H1 (cell line): ENCODE results near the gene PMEPA1. TPM values are rescaled to one million over a fixed set of nuclear protein-coding genes. Genes with fewer than 3 reads are reported as not detected.

ENCODE experiments used
- CTCF ChIA-PET: fragments of 300-600 bp; sonication (Branson Sonifier 250); formaldehyde crosslinking; loops from one replicate; lab custom pipeline; 2021; ENCODE audit not compliant: partially characterized antibody; lab: Charles Lee
- POLR2A ChIA-PET: fragments of 300-600 bp; sonication (Branson Sonifier 250); formaldehyde crosslinking; loops from one replicate; lab custom pipeline; 2021; ENCODE audit warnings: inconsistent platforms; ENCODE audit not compliant: partially characterized antibody; lab: Charles Lee
- DNase-seq, 2 experiments: peaks; one replicate each; pipeline versions ENCODE4 v3.0.0 to v3.0.0-alpha.2; 2010 to 2022; ENCODE audit warnings: low spot score in 2 of 2, low read depth in 1 of 2, mixed read lengths in 1 of 2
- FAIRE-seq: peaks from 2 replicates; lab custom pipeline; 2011; peaks lifted over from hg19 to GRCh38; lab: Jason Lieb, UNC
- H2AFZ ChIP-seq: 2 replicates; pipeline ENCODE4 v1.8.1; 2012; ENCODE audit warnings: low read length, inconsistent platforms
- H2AK5ac ChIP-seq: 2 replicates; pipeline ENCODE4 v1.6.1; 2013; ENCODE audit warnings: low read depth, low read length
- H2BK120ac ChIP-seq: replicated peaks from 2 replicates; pipeline ENCODE3; 2013; ENCODE audit warnings: low read depth, low read length, inconsistent platforms
- H2BK12ac ChIP-seq: 2 replicates; pipeline ENCODE4 v1.6.1; 2013; ENCODE audit warnings: low read depth, low read length
- H2BK15ac ChIP-seq: 2 replicates; pipeline ENCODE4 v1.6.1; 2013; ENCODE audit warnings: low read length
- H2BK20ac ChIP-seq: 2 replicates; pipeline ENCODE4 v1.6.1; 2013; ENCODE audit warnings: low read length
- H2BK5ac ChIP-seq: 2 replicates; pipeline ENCODE4 v1.6.1; 2013; ENCODE audit warnings: low read depth, low read length
- H3K14ac ChIP-seq: 2 replicates; pipeline ENCODE4 v1.6.1; 2013; ENCODE audit warnings: inconsistent platforms; ENCODE audit not compliant: insufficient read length
- H3K18ac ChIP-seq: 2 replicates; pipeline ENCODE4 v1.6.1; 2013; ENCODE audit warnings: low read length; ENCODE audit errors: extremely low read depth
- H3K23ac ChIP-seq: 2 replicates; pipeline ENCODE4 v1.6.1; 2013; ENCODE audit warnings: inconsistent platforms; ENCODE audit not compliant: insufficient read length
- H3K23me2 ChIP-seq: 2 replicates; pipeline ENCODE4 v1.6.1; 2013; ENCODE audit warnings: low read depth, low read length
- H3K27ac ChIP-seq: 2 replicates; pipeline ENCODE4 v1.6.1; 2011; ENCODE audit warnings: low read depth, low read length, inconsistent platforms
- H3K27me3 ChIP-seq, 4 experiments: replicated peaks in 1 of 4; 1 replicate in 1 of 4; 2 replicates in 3 of 4; pipeline versions ENCODE4 v1.6.1 to v1.8.1; 2011 to 2013; ENCODE audit warnings: low read length in 3 of 4, mild to moderate bottlenecking in 3 of 4, inconsistent platforms in 2 of 4, mixed read lengths in 2 of 4, moderate library complexity in 1 of 4; ENCODE audit not compliant: control insufficient read depth in 3 of 4, insufficient read depth in 3 of 4; ENCODE audit errors: extremely low read depth in 1 of 4
- H3K36me3 ChIP-seq, 4 experiments: 2 replicates each; pipeline versions ENCODE4 v1.6.1 to v1.8.1; 2011 to 2013; ENCODE audit warnings: mild to moderate bottlenecking in 4 of 4, low read length in 3 of 4, moderate library complexity in 2 of 4, control low read depth in 1 of 4, inconsistent platforms in 1 of 4; ENCODE audit not compliant: insufficient read depth in 4 of 4, control insufficient read depth in 2 of 4
- H3K4ac ChIP-seq: replicated peaks from 2 replicates; pipeline ENCODE3; 2013; ENCODE audit warnings: low read length, low read depth, mixed read lengths, inconsistent platforms; ENCODE audit not compliant: insufficient read length
- H3K4me1 ChIP-seq, 4 experiments: replicated peaks in 1 of 4; 1 replicate in 1 of 4; 2 replicates in 3 of 4; pipeline versions ENCODE4 v1.6.1 to v1.8.1; 2011 to 2013; ENCODE audit warnings: low read length in 3 of 4, inconsistent platforms in 2 of 4, mixed read lengths in 1 of 4; ENCODE audit not compliant: insufficient read depth in 4 of 4, control insufficient read depth in 3 of 4
- H3K4me2 ChIP-seq, 2 experiments: 2 replicates each; pipeline versions ENCODE4 v1.6.1 to v1.8.1; 2011 to 2013; ENCODE audit warnings: low read depth in 2 of 2, low read length in 2 of 2, control low read depth in 1 of 2, inconsistent platforms in 1 of 2, mild to moderate bottlenecking in 1 of 2; ENCODE audit not compliant: insufficient read depth in 1 of 2
- H3K4me3 ChIP-seq, 4 experiments: fragments of 200-600, 300-600 bp in 1 of 4; sonication (generic), shearing (Covaris generic), sonication (Bioruptor Twin) in 1 of 4; 2 replicates each; pipeline versions ENCODE4 v1.5.1 to v1.8.1; 2011 to 2016; ENCODE audit warnings: low read length in 4 of 4, low read depth in 3 of 4, control low read depth in 2 of 4, inconsistent platforms in 2 of 4, mild to moderate bottlenecking in 2 of 4, mixed read lengths in 1 of 4, moderate library complexity in 1 of 4; ENCODE audit not compliant: insufficient read depth in 2 of 4; ENCODE audit errors: extremely low read depth in 1 of 4
- H3K56ac ChIP-seq: replicated peaks from 2 replicates; pipeline ENCODE3; 2013; ENCODE audit warnings: low read depth, mild to moderate bottlenecking, mixed read lengths, low read length, inconsistent platforms; ENCODE audit not compliant: insufficient read length
- H3K79me1 ChIP-seq: 2 replicates; pipeline ENCODE4 v1.6.1; 2013; ENCODE audit warnings: low read depth, low read length, control low read depth
- H3K79me2 ChIP-seq, 2 experiments: 2 replicates each; pipeline versions ENCODE4 v1.6.1 to v1.8.1; 2012 to 2013; ENCODE audit warnings: low read length in 2 of 2, mild to moderate bottlenecking in 2 of 2, inconsistent platforms in 1 of 2; ENCODE audit not compliant: insufficient read depth in 2 of 2, control insufficient read depth in 1 of 2
- H3K9ac ChIP-seq, 4 experiments: replicated peaks in 1 of 4; 1 replicate in 1 of 4; 2 replicates in 3 of 4; pipeline versions ENCODE4 v1.6.1 to v1.8.1; 2011 to 2013; ENCODE audit warnings: low read depth in 3 of 4, low read length in 3 of 4, control low read depth in 2 of 4, mild to moderate bottlenecking in 2 of 4, moderate library complexity in 2 of 4, inconsistent platforms in 1 of 4; ENCODE audit errors: extremely low read depth in 1 of 4
- H3K9me3 ChIP-seq, 2 experiments: 2 replicates each; pipeline versions ENCODE4 v1.6.1 to v1.8.1; 2012 to 2013; ENCODE audit warnings: mild to moderate bottlenecking in 2 of 2, moderate library complexity in 2 of 2, control low read depth in 1 of 2, inconsistent platforms in 1 of 2, low read depth in 1 of 2, low read length in 1 of 2, mixed read lengths in 1 of 2; ENCODE audit not compliant: insufficient read depth in 2 of 2
- H4K20me1 ChIP-seq, 2 experiments: replicated peaks in 1 of 2; 2 replicates each; pipeline versions ENCODE3 to v1.8.1; 2011 to 2013; ENCODE audit warnings: inconsistent platforms in 2 of 2, low read length in 2 of 2, mild to moderate bottlenecking in 1 of 2; ENCODE audit not compliant: insufficient read depth in 2 of 2, control insufficient read depth in 1 of 2
- H4K5ac ChIP-seq: 2 replicates; pipeline ENCODE4 v1.6.1; 2013; ENCODE audit warnings: low read length, low read depth, mixed read lengths, inconsistent platforms; ENCODE audit not compliant: insufficient read length
- H4K8ac ChIP-seq: 2 replicates; pipeline ENCODE4 v1.8.0; 2013; ENCODE audit warnings: mild to moderate bottlenecking, moderate library complexity, low read length, inconsistent platforms; ENCODE audit not compliant: insufficient read depth; ENCODE audit errors: extremely low read depth
- H4K91ac ChIP-seq: replicated peaks from 2 replicates; pipeline ENCODE3; 2013; ENCODE audit warnings: low read length, mixed read lengths, inconsistent platforms; ENCODE audit not compliant: insufficient read length
- ATF2 ChIP-seq: IDR thresholded peaks from 2 replicates; pipeline ENCODE4 v1.6.1; 2012; ENCODE audit warnings: low read length, inconsistent platforms
- SIN3A ChIP-seq, 2 experiments: IDR thresholded peaks in 1 of 2; conservative IDR thresholded peaks in 1 of 2; 2 replicates each; pipeline ENCODE4 v1.6.1; 2011 to 2012; ENCODE audit warnings: low read length in 2 of 2, improper control_type of control experiment in 1 of 2, low read depth in 1 of 2, mild to moderate bottlenecking in 1 of 2
- SIRT6 ChIP-seq: IDR thresholded peaks from one replicate; pipeline ENCODE4 v1.7.1; 2012; ENCODE audit warnings: low read length, inconsistent platforms
- SP4 ChIP-seq: IDR thresholded peaks from 2 replicates; pipeline ENCODE4 v1.6.1; 2012; ENCODE audit warnings: low read length, inconsistent platforms
- SUZ12 ChIP-seq: fragments of 200-600 bp; sonication (generic); IDR thresholded peaks from 2 replicates; pipeline ENCODE4 v1.6.1; 2012; ENCODE audit warnings: mild to moderate bottlenecking, inconsistent platforms, low read length, moderate library complexity, mixed read lengths
- WGBS, 2 experiments: shearing (Covaris generic) in 1 of 2; methylation state at CpG; one replicate each; pipeline versions ENCODE4 v1.1.6 to v1.1.7; 2013 to 2015; ENCODE audit warnings: low lambda C conversion rate in 2 of 2, mixed read lengths in 2 of 2, inconsistent platforms in 1 of 2, low coverage in 1 of 2, missing lambda C conversion rate in 1 of 2; ENCODE audit not compliant: insufficient replicate concordance in 2 of 2, insufficient coverage in 1 of 2, insufficient read length in 1 of 2; ENCODE audit errors: extremely low coverage in 1 of 2, missing lambda C conversion rate in 1 of 2; 5-methylcytosine and 5-hydroxymethylcytosine counted together
- polyA plus RNA-seq, 7 experiments: library from polyadenylated mRNA; depleted of rRNA in 3 of 7; stranded (reverse) in 5 of 7; unstranded in 2 of 7; fragments of >200 nt in 5 of 7; fragments of 200-250 nt in 2 of 7; gene quantifications; 1 replicate in 5 of 7; 2 replicates in 1 of 7; 4 replicates in 1 of 7; pipeline versions ENCODE4 v1.2.1 to v1.2.3, GENCODE V29; 2011 to 2013; ENCODE audit warnings: missing spikeins in 2 of 7, mixed read lengths in 2 of 7
- total RNA-seq: library from RNA; stranded (reverse); fragmentation: NEBNext Ultra II Directional; extraction: Animal tissue kit (Norgen Biotek cat#: 25700); gene quantifications from 2 replicates; pipeline ENCODE4 v1.2.1, GENCODE V29; 2021

PMEPA1 gene
- total and polyA plus RNA-seq, 2 of the 8 experiments (the other 6 are each of a cell fraction or from before 2014, with no cell fraction given): 12.7 to 20.5 TPM

GRCh38 chr20:57612436-57612835, 97.4 kb downstream of the PMEPA1 start:
- Histone ChIP-seq H3K27me3 (no peaks in the 10 kb centered on the region), H3K18ac (no peak overlapping the region), H3K9ac (no peak overlapping the region), H3K79me2 (no peaks in the 10 kb centered on the region), H2AK5ac (no peak overlapping the region), H3K4me2 (no peak overlapping the region), H4K5ac (no peak overlapping the region), H2BK20ac (no peak overlapping the region), H4K91ac (no peak overlapping the region), H2BK12ac (no peak overlapping the region), H4K20me1 (no peaks in the 10 kb centered on the region), H4K8ac (no peak overlapping the region), H3K4ac (no peak overlapping the region), H2BK5ac (no peak overlapping the region), H3K36me3 (no peaks in the 10 kb centered on the region), H3K9me3 (no peaks in the 10 kb centered on the region), H3K4me1 (peaks cover 0 to 1% (median 0%) of the 10 kb centered on the region in 4 experiments; a peak in 1 of 7 replicates), H2BK15ac (no peak overlapping the region), H3K4me3 (no peak overlapping the region), H2AFZ (no peak overlapping the region), H3K27ac (no peak overlapping the region), H3K79me1 (no peaks in the 10 kb centered on the region), H3K56ac (no peak overlapping the region), H3K23me2 (no peaks in the 10 kb centered on the region), H2BK120ac (no peak overlapping the region), H3K23ac (no peak overlapping the region), H3K14ac (no peak overlapping the region)
- DNase-seq (no peak), FAIRE-seq (no peak)
- 90% methylated on average over 7 of the region's 7 CpGs; no CpG with 5 or more reads in 1 of the 2 experiments for WGBS, 2 experiments
- ChIA-PET CTCF (interaction anchor here (0.8 to 3.8 kb wide), 4 partner anchors 10 to 41 kb away, joined by 3 to 23 read pairs (median 4); no protein-coding TSS in a partner anchor), POLR2A (no interaction called here)
- TF ChIP-seq SIN3A (conservative IDR thresholded peaks at IDR 0.05 in 1 of 2, IDR thresholded peaks at IDR 0.05 in 1 of 2; ENCODE audit: low read depth in 1 of 2, low read length in 2 of 2): no peak
- TF ChIP-seq SIRT6: no peak
- TF ChIP-seq ATF2: no peak
- no peak for TF ChIP-seq SP4
- no peak for TF ChIP-seq SUZ12
